PC-3 (cell line): ENCODE data around the gene LMBR1.

ENCODE experiments used
- EZH2 ChIP-seq: fragments of 300-600 bp; sonication (generic); IDR thresholded peaks from one replicate; pipeline ENCODE4 v1.6.1; 2017; ENCODE audit warnings: antibody characterized with exemption, mild to moderate bottlenecking, low read length; ENCODE audit not compliant: unreplicated experiment
- EZH2phosphoT487 ChIP-seq: fragments of 300-600 bp; sonication (generic); IDR thresholded peaks from 2 replicates; pipeline ENCODE4 v1.6.1; 2018; ENCODE audit warnings: mild to moderate bottlenecking, antibody characterized with exemption, low read length, borderline replicate concordance
- TF ChIP-seq, protein P1 (sequence below): fragments of 300-600 bp; sonication (generic); conservative IDR thresholded peaks from 2 replicates; pipeline ENCODE4 v1.5.1; 2017; ENCODE audit warnings: antibody characterized with exemption, low read depth, mild to moderate bottlenecking, low read length

GRCh38 chr7:156731651-156732050, 161.3 kb downstream of the LMBR1 start:
- TF ChIP-seq, protein P1, sequence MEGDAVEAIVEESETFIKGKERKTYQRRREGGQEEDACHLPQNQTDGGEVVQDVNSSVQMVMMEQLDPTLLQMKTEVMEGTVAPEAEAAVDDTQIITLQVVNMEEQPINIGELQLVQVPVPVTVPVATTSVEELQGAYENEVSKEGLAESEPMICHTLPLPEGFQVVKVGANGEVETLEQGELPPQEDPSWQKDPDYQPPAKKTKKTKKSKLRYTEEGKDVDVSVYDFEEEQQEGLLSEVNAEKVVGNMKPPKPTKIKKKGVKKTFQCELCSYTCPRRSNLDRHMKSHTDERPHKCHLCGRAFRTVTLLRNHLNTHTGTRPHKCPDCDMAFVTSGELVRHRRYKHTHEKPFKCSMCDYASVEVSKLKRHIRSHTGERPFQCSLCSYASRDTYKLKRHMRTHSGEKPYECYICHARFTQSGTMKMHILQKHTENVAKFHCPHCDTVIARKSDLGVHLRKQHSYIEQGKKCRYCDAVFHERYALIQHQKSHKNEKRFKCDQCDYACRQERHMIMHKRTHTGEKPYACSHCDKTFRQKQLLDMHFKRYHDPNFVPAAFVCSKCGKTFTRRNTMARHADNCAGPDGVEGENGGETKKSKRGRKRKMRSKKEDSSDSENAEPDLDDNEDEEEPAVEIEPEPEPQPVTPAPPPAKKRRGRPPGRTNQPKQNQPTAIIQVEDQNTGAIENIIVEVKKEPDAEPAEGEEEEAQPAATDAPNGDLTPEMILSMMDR, result no peak
- TF ChIP-seq EZH2, result no peak
- no peak for TF ChIP-seq EZH2phosphoT487
